ENCODE data around the gene ACSS1. TPM values are rescaled to one million over a fixed set of nuclear protein-coding genes. Genes with fewer than 3 reads are reported as not detected.

ACSS1 gene
- total RNA-seq, 2 experiments from 2014 or later, result 22.9 to 23.9 TPM

- CTCF ChIA-PET, result no interaction called here
These were observed 23.3 kb upstream of the ACSS1 start for GRCh38 chr20:25081065-25081729.

GRCh38 chr20:25079171-25079570 lies 21.2 kb upstream of the ACSS1 start:
- ChIA-PET CTCF (no interaction called here), POLR2A (no interaction called here)

More at GRCh38 chr20:25081065-25081729, 23.3 kb upstream of the ACSS1 start:
- POLR2A ChIA-PET, result no interaction called here

- POLR2A ChIA-PET, result no interaction called here
- CTCF ChIA-PET, result interaction anchor here (0.7 kb wide), 1 partner anchor 1206 kb away, joined by 3 read pairs; no protein-coding TSS in a partner anchor
These were observed 20.7 kb upstream of the ACSS1 start for GRCh38 chr20:25078662-25079061.

GRCh38 chr20:25077610-25078169 lies 19.8 kb upstream of the ACSS1 start:
- ChIA-PET POLR2A (no interaction called here), CTCF (no interaction called here)

- ChIA-PET CTCF (no interaction called here), POLR2A (no interaction called here)
These were observed 19.0 kb upstream of the ACSS1 start for GRCh38 chr20:25076731-25077609.

- CTCF ChIA-PET, result no interaction called here
These were observed 18.3 kb upstream of the ACSS1 start for GRCh38 chr20:25076201-25076600.

GRCh38 chr20:25073544-25073943 lies 15.6 kb upstream of the ACSS1 start:
- CTCF ChIA-PET, result no interaction called here
- POLR2A ChIA-PET, result no interaction called here

More at GRCh38 chr20:25076201-25076600, 18.3 kb upstream of the ACSS1 start:
- POLR2A ChIA-PET, result no interaction called here

GRCh38 chr20:25072226-25072811 lies 14.4 kb upstream of the ACSS1 start:
- ChIA-PET POLR2A (no interaction called here), CTCF (no interaction called here)

GRCh38 chr20:25071734-25072133 lies 13.8 kb upstream of the ACSS1 start:
- POLR2A ChIA-PET, result no interaction called here

GRCh38 chr20:25070821-25071473 lies 13.0 kb upstream of the ACSS1 start:
- ChIA-PET POLR2A (no interaction called here), CTCF (no interaction called here)

More at GRCh38 chr20:25071734-25072133, 13.8 kb upstream of the ACSS1 start:
- CTCF ChIA-PET, result no interaction called here

- ChIA-PET CTCF (no interaction called here), POLR2A (no interaction called here)
These were observed 9.4 kb upstream of the ACSS1 start for GRCh38 chr20:25067102-25067987.

- CTCF ChIA-PET, result interaction anchor here (0.6 to 1.8 kb wide), 5 partner anchors 68 to 914 kb away, joined by 3 to 10 read pairs (median 8); no protein-coding TSS in a partner anchor
- POLR2A ChIA-PET, result no interaction called here
These were observed 8.4 kb upstream of the ACSS1 start for GRCh38 chr20:25066386-25066785.

- CTCF ChIA-PET, result interaction anchor here (0.6 to 1.8 kb wide), 5 partner anchors 67 to 913 kb away, joined by 3 to 10 read pairs (median 8); no protein-coding TSS in a partner anchor
- POLR2A ChIA-PET, result no interaction called here
These were observed 7.8 kb upstream of the ACSS1 start for GRCh38 chr20:25065625-25066338.

GRCh38 chr20:25065072-25065624 lies 7.2 kb upstream of the ACSS1 start:
- CTCF ChIA-PET, result interaction anchor here (0.9 to 3.0 kb wide), 5 partner anchors 67 to 94 kb away, joined by 3 to 24 read pairs (median 8); no protein-coding TSS in a partner anchor
- POLR2A ChIA-PET, result no interaction called here

GRCh38 chr20:25064561-25065071 lies 6.7 kb upstream of the ACSS1 start:
- POLR2A ChIA-PET, result no interaction called here
- CTCF ChIA-PET, result interaction anchor here (0.8 to 3.0 kb wide), 4 partner anchors 28 to 147 kb away, joined by 3 to 24 read pairs (median 6); no protein-coding TSS in a partner anchor

GRCh38 chr20:25063981-25064380 lies 6.0 kb upstream of the ACSS1 start:
- CTCF ChIA-PET, result interaction anchor here (0.8 to 3.0 kb wide), 4 partner anchors 28 to 146 kb away, joined by 3 to 24 read pairs (median 4); no protein-coding TSS in a partner anchor
- POLR2A ChIA-PET, result no interaction called here

GRCh38 chr20:25063546-25063945 lies 5.6 kb upstream of the ACSS1 start:
- CTCF ChIA-PET, result interaction anchor here (0.8 to 3.0 kb wide), 4 partner anchors 27 to 146 kb away, joined by 3 to 24 read pairs (median 4); no protein-coding TSS in a partner anchor
- POLR2A ChIA-PET, result no interaction called here
